A673 (cell line): ENCODE data around the gene GOLGA3.

ENCODE experiments used
- CTCF ChIP-seq: fragments of 300-800, 200-600 bp; sonication (generic); conservative IDR thresholded peaks from 2 replicates; pipeline ENCODE4 v1.5.1; 2017; ENCODE audit warnings: low read depth, mild to moderate bottlenecking, antibody characterized with exemption, low read length, moderate library complexity, mixed read lengths
- EZH2 ChIP-seq: fragments of 200-600 bp; sonication (generic); IDR thresholded peaks from 2 replicates; pipeline ENCODE4 v1.6.1; 2017; ENCODE audit warnings: borderline replicate concordance, low read depth, mild to moderate bottlenecking, mixed read lengths, antibody characterized with exemption, low read length; ENCODE audit not compliant: poor library complexity, severe bottlenecking

- no peak for TF ChIP-seq CTCF
- no peak for TF ChIP-seq EZH2
These were observed 92.3 kb downstream of the GOLGA3 start for GRCh38 chr12:132736378-132736777.
